Amygdala (tissue), 56 donors: Measurements from ENCODE around the gene SMG6.

Source experiments
- DNase-seq, 56 donors: peaks; one replicate each; lab custom pipeline; 2025; lab: John Stamatoyannopoulos, UW

The SMG6 gene

GRCh38 chr17:2040942-2041560 lies 262.5 kb downstream of the SMG6 start:
- peak in 1 of 56 donors; percentile 55 for DNase-seq

GRCh38 chr17:2040219-2040827 lies 263.3 kb downstream of the SMG6 start:
- no peak for DNase-seq

- DNase-seq, result no peak
These were observed 266.4 kb downstream of the SMG6 start for GRCh38 chr17:2037155-2037554.

- DNase-seq, result no peak
These were observed 267.8 kb downstream of the SMG6 start for GRCh38 chr17:2035541-2036488.

GRCh38 chr17:2034806-2035540 lies 268.6 kb downstream of the SMG6 start:
- DNase-seq, result no peak

- DNase-seq, result no peak
These were observed 269.4 kb downstream of the SMG6 start for GRCh38 chr17:2034157-2034556.

GRCh38 chr17:2033153-2033552 lies 270.4 kb downstream of the SMG6 start:
- DNase-seq, result no peak

GRCh38 chr17:2030779-2031163 lies 272.8 kb downstream of the SMG6 start:
- peak in 2 of 56 donors; percentile 59 to 64 for DNase-seq

GRCh38 chr17:2029911-2030778 lies 273.4 kb downstream of the SMG6 start, which contains the start of gene DPH1:
DPH1 (plus strand) TSS chr17:2030153; CDS start chr17:2030170, 17 bp downstream.
- peak in 55 of 56 donors; percentile 25 to 92 (median 79) for DNase-seq

- peak in 2 of 56 donors; percentile 23 to 27 for DNase-seq
These were observed 274.8 kb downstream of the SMG6 start for GRCh38 chr17:2028737-2029136.

GRCh38 chr17:2028234-2028614 lies 275.4 kb downstream of the SMG6 start:
- DNase-seq, result no peak

GRCh38 chr17:2027528-2028233 lies 275.9 kb downstream of the SMG6 start:
- DNase-seq, result peak in 11 of 56 donors; percentile 21 to 77 (median 40)

- peak in 31 of 56 donors; percentile 7 to 68 (median 36) for DNase-seq
These were observed 277.8 kb downstream of the SMG6 start for GRCh38 chr17:2025622-2026309.

- DNase-seq, result peak in 37 of 56 donors; percentile 18 to 76 (median 54)
These were observed 278.4 kb downstream of the SMG6 start, which contains the start of gene RTN4RL1 for GRCh38 chr17:2025220-2025621. RTN4RL1 (minus strand) TSS chr17:2025334; CDS start chr17:2024865, 469 bp downstream.

GRCh38 chr17:2024572-2025219 lies 278.9 kb downstream of the SMG6 start:
- DNase-seq, result no peak

- DNase-seq, result peak in 6 of 56 donors; percentile 21 to 49 (median 28)
These were observed 279.7 kb downstream of the SMG6 start for GRCh38 chr17:2023692-2024571.
